ENCODE data around the gene CTNNA3.

CTNNA3 gene

GRCh38 chr10:66877361-66877760 is 818.6 kb downstream of the CTNNA3 start:
- DNase-seq (ENCODE audit: low read depth in 2 of 2): no peak

DNA sequence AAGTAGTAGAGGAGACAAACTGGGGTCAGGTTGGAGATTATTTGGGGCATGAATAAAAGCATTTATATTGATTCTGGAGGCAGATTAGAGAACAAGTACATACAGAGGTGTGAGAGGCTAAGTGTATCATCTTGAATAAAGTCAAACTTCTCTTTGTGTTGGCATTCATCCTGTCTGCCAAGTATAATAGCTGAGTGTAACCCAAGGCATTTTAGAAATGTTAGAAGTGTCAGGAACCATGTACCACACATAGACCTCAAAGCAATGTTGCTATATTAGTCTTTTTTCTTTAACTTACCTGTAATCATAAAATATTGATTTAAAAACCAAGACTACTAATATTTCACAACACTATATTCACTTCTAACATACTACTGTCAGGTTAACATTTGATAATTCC is 826.4 kb downstream of the CTNNA3 start:
- no peak for DNase-seq (ENCODE audit: low read depth in 2 of 2)

DNA sequence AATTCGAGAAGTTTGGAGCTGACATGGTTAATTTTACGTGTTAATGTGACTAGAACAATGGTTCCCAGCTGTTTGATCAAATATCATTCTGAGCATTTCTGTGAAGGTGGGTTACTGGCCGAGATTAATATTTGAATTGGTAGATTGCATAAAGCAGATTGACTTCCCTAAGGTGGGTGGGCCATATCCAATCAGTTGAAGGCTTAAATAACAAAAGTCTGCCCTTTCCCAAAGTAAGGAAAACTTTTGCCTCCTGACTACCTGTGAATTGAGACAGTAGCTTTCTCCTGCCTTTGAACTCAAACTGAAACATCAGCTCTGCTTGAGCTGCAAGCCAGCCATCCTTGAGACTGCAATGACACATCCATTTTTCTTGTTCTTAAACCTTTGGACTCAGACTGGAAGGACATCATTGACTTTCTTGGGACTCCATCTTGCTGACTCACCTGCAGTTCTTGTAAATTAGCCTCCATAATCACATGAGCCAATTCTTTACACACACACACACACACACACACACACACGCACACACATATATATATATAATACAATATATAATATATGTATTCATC is 833.2 kb downstream of the CTNNA3 start:
- no peak for DNase-seq (ENCODE audit: low read depth in 2 of 2)

DNA sequence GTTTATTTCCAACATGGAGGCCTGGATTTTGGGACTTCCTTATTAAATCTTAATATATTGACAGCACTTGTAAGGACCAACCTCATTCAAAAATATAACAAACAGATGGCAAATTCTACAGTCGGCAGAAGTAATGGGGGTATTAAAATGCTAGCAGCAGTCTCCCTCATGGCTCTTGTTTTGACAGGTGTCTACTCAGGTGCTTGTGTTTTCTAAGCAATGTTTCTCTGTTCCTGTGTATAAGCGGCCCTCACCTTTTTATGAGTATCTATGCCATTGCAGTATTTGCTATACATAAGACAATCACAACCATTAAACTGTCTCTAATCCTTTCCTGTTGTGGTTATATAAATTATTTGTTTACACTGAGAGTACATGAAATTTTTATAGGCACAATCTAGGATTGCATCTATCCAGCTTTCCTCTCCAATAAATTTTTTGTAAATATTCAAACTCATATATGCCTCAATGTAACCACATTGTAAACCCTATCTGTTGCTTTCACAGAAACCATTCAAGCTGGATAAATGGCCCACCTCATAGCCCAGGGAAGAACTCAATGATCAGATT is 835.5 kb downstream of the CTNNA3 start:
- no peak for DNase-seq (ENCODE audit: low read depth in 2 of 2)

GRCh38 chr10:66852811-66853210 is 843.2 kb downstream of the CTNNA3 start:
- DNase-seq (ENCODE audit: low read depth in 2 of 2): no peak

- no peak for DNase-seq (ENCODE audit: low read depth in 2 of 2)
Observed at GRCh38 chr10:66848856-66849255, 847.1 kb downstream of the CTNNA3 start.

DNA sequence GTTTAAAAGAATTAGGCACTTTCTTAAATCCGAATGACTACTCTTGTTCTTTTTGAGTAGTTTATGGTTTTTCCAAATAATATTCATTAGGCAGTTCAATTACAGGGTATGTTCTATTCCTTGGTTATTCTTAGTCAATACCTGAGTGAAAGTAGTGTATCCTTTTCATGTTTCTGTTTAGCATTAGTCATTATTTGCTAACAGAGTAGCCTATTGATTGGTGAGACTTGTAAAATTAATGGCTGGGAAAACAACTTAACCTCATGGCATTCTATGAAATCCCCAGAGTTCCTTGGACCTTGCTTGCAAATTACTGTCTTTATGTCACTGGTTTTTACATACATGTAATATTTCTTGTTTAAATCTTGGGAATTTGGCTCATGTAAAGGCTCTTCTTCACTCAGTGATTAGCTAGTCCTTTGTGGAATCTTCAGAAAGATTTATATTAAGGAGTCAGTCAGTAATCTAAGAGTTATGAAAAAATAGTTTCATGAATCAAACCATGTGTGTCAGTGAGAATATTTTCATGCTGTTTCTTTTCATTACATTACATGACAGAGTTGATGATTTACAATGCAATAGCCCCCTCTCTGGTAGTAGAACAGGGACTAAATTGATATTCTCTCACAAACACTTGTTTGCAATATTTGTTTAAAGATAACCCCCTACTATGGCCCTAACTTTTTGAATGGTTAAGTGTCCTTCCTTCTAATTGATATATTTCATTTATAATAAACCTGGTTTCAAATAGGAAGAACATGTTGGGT is 851.6 kb downstream of the CTNNA3 start:
- DNase-seq (ENCODE audit: low read depth in 2 of 2): no peak

GRCh38 chr10:66843396-66843795 is 852.6 kb downstream of the CTNNA3 start:
- no peak for DNase-seq (ENCODE audit: low read depth in 2 of 2)

- DNase-seq (ENCODE audit: low read depth in 2 of 2): no peak
Observed at GRCh38 chr10:66842867-66843266, 853.1 kb downstream of the CTNNA3 start.

GRCh38 chr10:66842371-66842770 is 853.6 kb downstream of the CTNNA3 start:
- DNase-seq (ENCODE audit: low read depth in 2 of 2): no peak

DNA sequence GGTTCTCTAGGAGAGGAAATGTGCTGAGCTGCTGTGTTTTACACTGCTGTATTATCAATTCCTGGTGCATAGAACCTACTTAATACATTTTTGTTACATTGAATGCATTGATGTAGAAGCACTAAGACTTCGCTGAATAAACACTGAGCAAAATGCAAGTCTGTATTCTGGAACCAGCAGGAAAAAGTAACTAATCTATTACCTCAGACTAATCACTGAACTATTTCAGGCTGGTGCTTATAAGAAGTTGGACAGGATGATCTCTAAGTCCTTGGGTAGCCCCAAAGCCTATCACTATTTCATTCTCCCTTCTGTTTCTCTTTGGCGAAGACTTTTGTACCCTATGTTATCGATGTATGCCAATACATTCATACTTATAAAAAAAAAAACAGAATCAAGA is 857.3 kb downstream of the CTNNA3 start:
- no peak for DNase-seq (ENCODE audit: low read depth in 2 of 2)

DNA sequence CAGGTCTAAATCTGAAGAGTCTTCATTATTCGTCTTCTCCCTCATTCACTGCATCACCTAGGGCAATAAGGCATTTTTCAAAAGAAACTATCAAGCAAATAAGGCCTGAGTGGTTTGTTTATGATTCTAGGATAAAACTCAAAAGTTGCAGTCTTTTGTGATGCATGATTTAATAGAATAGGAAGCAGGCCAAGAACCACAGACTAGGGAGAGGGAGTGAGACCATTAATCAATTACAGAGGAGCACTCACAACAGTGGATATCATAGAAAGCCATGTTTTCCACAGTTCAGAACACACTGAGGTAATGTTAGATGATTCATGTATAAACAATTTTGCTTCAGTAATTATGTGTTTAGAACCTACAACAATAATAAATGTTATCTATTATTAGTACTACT is 858.0 kb downstream of the CTNNA3 start:
- peak; percentile 79 to 83 for DNase-seq (ENCODE audit: low read depth in 2 of 2)

DNA sequence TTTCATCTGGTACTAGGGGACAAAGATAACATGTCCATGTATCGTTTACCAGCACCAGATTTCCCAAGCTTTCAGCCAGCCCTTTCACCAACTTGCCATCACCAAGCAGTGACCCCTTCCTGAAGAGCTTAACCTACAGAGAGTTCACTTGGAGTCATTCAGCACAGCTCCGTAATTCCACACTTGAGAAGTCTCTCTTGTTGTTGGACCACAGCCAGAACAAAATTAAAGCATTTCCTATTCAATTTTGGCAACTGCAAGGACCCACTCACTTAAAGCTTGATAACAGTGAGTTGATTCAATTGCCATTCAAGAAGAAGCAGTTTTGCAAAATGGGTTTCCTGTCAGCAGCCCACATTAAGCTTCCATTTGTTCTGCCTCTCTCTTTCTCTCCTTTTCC is 858.7 kb downstream of the CTNNA3 start:
- no peak for DNase-seq (ENCODE audit: low read depth in 2 of 2)

DNA sequence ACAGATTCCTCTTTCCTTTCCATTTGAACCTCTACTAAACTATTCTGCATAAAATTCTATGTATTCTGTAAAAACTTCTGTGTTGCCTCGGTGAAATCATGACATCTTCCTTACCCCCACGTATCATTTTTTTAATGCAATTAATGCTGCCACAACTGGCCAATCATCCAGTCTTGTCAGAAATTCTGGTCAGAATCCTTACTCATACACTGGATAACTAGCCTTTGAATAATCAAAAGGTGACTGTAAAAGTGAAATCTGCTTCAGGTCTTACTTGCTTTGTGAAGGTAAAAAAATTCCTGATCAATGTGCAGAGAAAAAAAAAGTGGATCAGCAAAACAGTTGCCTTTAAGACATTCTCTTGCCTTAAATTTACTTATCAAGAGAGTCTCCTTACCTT is 859.2 kb downstream of the CTNNA3 start:
- no peak for DNase-seq (ENCODE audit: low read depth in 2 of 2)

DNA sequence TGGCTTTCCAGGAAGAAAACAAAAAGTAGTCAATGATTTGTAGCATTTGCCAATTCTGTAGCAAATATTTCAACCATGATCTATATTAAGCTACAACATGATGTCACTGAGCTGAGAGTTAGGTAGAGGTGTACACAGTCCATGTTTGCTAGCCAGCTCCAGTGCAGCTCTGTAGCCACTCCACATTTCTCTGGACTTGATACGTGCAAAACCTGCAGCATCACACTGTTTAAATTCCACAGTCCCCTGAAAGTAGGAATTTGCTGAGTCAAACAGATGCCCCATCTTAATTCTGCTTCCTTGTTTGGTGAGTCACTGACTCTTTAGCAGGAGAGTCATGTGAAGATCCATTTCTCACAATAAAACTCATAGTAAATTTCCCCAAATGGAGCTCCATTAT is 859.9 kb downstream of the CTNNA3 start:
- DNase-seq (ENCODE audit: low read depth in 2 of 2): peak; percentile 74 to 77

DNA sequence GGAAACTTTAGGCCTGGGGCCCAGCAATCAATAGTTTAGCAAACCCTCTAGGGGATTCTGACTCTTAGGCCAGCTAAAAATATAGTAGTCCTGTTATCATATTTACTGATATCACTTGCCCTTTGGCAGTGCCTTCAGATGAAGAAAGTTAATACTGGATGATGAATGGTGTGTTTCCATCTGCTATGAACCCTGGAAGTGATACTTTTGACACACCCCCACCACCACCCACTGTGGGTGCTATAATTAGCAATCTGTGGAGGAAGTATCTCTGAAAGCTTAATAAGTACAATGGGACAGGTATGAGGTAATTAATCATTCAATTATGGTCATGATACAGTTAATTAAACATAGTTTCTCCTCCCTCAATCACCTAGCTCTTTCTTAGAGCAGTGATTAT is 860.6 kb downstream of the CTNNA3 start:
- no peak for DNase-seq (ENCODE audit: low read depth in 2 of 2)

DNA sequence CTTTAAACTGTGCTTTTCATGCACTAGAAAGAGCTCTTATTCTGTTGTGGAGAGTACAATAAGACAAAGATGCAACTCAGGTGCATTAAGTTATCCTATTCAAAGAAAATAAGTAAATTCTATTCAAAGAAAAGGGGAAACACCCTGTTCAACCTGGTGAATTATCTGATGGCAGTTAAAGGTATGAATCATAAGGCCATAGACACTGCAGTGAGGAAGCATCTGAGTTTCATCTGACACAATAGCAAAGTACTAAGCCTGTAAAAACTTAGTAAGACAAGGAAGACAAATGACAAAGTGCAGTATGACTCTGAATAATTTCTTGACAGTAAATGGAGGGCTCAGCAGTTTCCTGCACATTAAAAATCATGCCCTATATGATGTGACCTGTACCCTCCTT is 861.2 kb downstream of the CTNNA3 start:
- DNase-seq (ENCODE audit: low read depth in 2 of 2): no peak

GRCh38 chr10:66833861-66834260 is 862.1 kb downstream of the CTNNA3 start:
- DNase-seq (ENCODE audit: low read depth in 2 of 2): no peak

- DNase-seq (ENCODE audit: low read depth in 2 of 2): no peak
Observed at GRCh38 chr10:66832781-66833422, 863.1 kb downstream of the CTNNA3 start.

DNA sequence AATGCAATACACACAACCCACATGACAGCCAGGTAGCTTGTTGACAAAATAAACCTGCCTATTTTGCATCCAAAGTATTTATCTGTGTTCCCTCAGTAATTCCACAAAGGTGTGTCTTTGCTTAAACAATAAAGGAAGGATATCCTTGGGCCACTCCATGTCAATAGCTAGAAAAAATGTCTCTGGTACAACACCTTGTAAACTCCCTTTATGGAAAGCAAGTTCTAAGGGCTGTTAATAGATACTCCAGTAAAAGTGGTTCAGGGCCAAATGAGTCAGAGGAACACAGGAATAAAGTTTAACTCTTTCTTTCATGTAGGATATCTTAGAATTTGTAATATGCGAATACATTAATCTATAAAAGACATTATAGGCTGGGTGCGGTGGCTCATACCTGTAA is 867.0 kb downstream of the CTNNA3 start:
- DNase-seq (ENCODE audit: low read depth in 2 of 2): no peak

DNA sequence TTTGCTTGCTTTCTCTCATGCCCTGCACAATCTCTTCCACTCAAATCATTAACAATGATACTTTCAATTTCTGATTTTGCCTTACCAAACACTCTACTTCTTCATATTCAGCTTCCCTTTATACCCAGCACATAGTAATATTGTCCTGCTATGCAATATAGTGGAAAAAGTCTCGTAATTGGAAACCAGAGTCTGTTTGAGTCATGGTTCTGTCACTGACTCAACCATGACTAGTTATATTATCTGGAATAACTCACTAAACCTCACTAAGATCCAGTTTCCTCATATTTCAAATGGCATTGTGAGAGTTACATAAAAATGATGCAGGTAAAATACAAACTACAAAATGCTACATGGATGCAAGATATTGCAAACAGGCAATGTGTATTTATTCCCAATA is 868.6 kb downstream of the CTNNA3 start:
- DNase-seq (ENCODE audit: low read depth in 2 of 2): peak in 1 of 2 experiments; percentile 55

- DNase-seq (ENCODE audit: low read depth in 2 of 2): no peak
Observed at GRCh38 chr10:66823301-66823700, 872.7 kb downstream of the CTNNA3 start.

DNA sequence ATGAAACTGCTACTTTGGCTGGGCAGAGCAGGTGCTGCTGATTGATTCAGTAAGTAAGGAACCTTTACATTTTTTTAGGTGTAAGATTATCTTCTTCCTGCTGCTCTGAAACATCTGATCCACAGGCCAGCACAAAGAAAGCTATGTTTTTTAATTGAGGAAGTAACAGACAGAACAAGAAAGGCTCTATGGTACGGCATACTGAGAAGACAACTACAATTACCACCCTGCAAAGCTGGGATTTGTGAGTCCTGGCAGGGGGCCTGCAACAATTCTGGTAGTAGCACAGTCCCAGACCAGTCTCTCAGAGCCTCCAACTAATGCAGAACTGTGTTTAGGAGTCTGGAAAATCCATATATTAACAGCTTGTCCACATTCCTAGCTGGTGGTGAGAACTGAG is 873.2 kb downstream of the CTNNA3 start:
- DNase-seq (ENCODE audit: low read depth in 2 of 2): no peak

Data from fibroblast of skin of left quadriceps (primary cell).